Measurements from ENCODE around the gene CRYL1. TPM values are rescaled to one million over a fixed set of nuclear protein-coding genes. Genes with fewer than 3 reads are reported as not detected.

CRYL1 gene
- total RNA-seq, 1 experiment from 2014 or later = 13.4 TPM

- no peak for ATAC-seq
- CTCF ChIA-PET = no interaction called here
- no peak for TF ChIP-seq TCF7L2 (IDR thresholded peaks at IDR 0.05; ENCODE audit: low read depth, low read length)
- no peak for TF ChIP-seq POLR2AphosphoS5 (IDR thresholded peaks at IDR 0.05; ENCODE audit: low read depth, low read length)
- no peak for TF ChIP-seq CTCF (IDR thresholded peaks at IDR 0.05)
- no peak for TF ChIP-seq REST (IDR thresholded peaks at IDR 0.05; ENCODE audit: insufficient read depth in 1 of 2, low read depth in 2 of 2, low read length in 1 of 2)
- TF ChIP-seq SIN3A (IDR thresholded peaks at IDR 0.05; ENCODE audit: borderline replicate concordance, insufficient read depth, low read depth, low read length) = no peak
- BruUV-seq (replicated peaks) = no TSS peak
- Histone ChIP-seq H3K27me3 (ENCODE audit: control insufficient read depth, insufficient read depth, low read length) (no peaks in the 10 kb centered on the region), H3K4me1 (ENCODE audit: control insufficient read depth, insufficient read depth, low read length) (no peaks in the 10 kb centered on the region), H3K9me3 (ENCODE audit: control insufficient read depth, insufficient read depth, low read depth, low read length) (peaks cover 5% of the 10 kb centered on the region; the same call in 1 of the 2 replicates), H3K4me3 (ENCODE audit: low read depth in 2 of 2, low read length in 2 of 2) (no peak overlapping the region), H3K27ac (ENCODE audit: low read length) (no peak overlapping the region), H3K36me3 (ENCODE audit: control insufficient read depth, insufficient read depth, low read length) (no peaks in the 10 kb centered on the region)
- intact Hi-C loops (cut with micrococcal nuclease; ENCODE audit: unreplicated experiment) (loop anchor here (5.0 to 10.0 kb wide), 3 partner anchors 205 to 338 kb away; partner anchors contain the start of genes EEF1AKMT1 and IL17D), in situ Hi-C loops (cut with HindIII; ENCODE audit: low pct_unique_long_range_greater_than_20kb, low sequenced_read_pairs) (no loop called here)
- POLR2A ChIA-PET = no interaction called here
- DNase-seq (ENCODE audit: low read depth, low spot score) = no peak
These were observed 28.5 kb downstream of the CRYL1 start for GRCh38 chr13:20497006-20497775.

GRCh38 chr13:20495087-20496023 is 30.3 kb downstream of the CRYL1 start:
- POLR2A ChIA-PET = no interaction called here
- no TSS peak for BruUV-seq (replicated peaks)
- in situ Hi-C loops (cut with HindIII; ENCODE audit: low pct_unique_long_range_greater_than_20kb, low sequenced_read_pairs) = no loop called here

More at GRCh38 chr13:20495087-20496023, 30.3 kb downstream of the CRYL1 start:
- peak; percentile 86 for TF ChIP-seq CTCF (IDR thresholded peaks at IDR 0.05)
- TF ChIP-seq SIN3A (IDR thresholded peaks at IDR 0.05; ENCODE audit: borderline replicate concordance, insufficient read depth, low read depth, low read length) = no peak
- no peak for TF ChIP-seq REST (IDR thresholded peaks at IDR 0.05; ENCODE audit: insufficient read depth in 1 of 2, low read depth in 2 of 2, low read length in 1 of 2)
- intact Hi-C loops (cut with micrococcal nuclease; ENCODE audit: unreplicated experiment) = loop anchor here (2.0 to 10.0 kb wide), 4 partner anchors 207 to 429 kb away; partner anchors contain the start of genes EEF1AKMT1 and IL17D
- Histone ChIP-seq H3K4me1 (ENCODE audit: control insufficient read depth, insufficient read depth, low read length) (no peaks in the 10 kb centered on the region), H3K9me3 (ENCODE audit: control insufficient read depth, insufficient read depth, low read depth, low read length) (peaks cover 5% of the 10 kb centered on the region; the same call in 1 of the 2 replicates), H3K4me3 (ENCODE audit: low read depth in 2 of 2, low read length in 2 of 2) (no peak overlapping the region), H3K27me3 (ENCODE audit: control insufficient read depth, insufficient read depth, low read length) (no peaks in the 10 kb centered on the region), H3K36me3 (ENCODE audit: control insufficient read depth, insufficient read depth, low read length) (no peaks in the 10 kb centered on the region), H3K27ac (ENCODE audit: low read length) (no peak overlapping the region)
- CTCF ChIA-PET = interaction anchor here (0.6 to 0.9 kb wide), 2 partner anchors 374 to 429 kb away, joined by 3 to 4 read pairs; no protein-coding TSS in a partner anchor
- ATAC-seq (peak; percentile 91), DNase-seq (ENCODE audit: low read depth, low spot score) (peak; percentile 42)

Data from Panc1 (cell line).